ENCODE data around the gene ZNF507.
"Not testable (repeated sequence)": the region's sequence is repeated elsewhere in the genome, so short reads cannot be mapped to it uniquely, and the experiment has no call there.

The ZNF507 gene

DNA sequence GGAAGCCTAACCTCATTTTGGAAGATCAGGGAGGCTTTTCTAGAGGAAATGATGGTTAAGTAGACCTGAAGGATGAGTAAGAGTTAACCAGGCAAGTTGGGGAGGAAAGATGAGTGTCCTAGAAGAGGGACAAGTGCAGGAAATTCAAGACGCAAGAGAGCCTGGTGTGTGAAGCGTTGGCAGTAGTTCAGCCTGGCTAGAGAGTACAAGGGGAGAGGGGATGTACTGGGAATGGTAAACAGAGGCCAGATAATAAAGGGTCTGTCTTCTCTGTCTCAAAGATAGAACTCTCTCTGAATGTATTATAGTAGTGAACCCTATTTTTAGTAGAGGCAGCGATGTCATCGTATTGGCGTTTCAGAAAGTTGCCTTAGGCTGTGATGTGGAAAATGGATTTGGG is 69.8 kb downstream of the ZNF507 start:
- no peak for DNase-seq

DNA sequence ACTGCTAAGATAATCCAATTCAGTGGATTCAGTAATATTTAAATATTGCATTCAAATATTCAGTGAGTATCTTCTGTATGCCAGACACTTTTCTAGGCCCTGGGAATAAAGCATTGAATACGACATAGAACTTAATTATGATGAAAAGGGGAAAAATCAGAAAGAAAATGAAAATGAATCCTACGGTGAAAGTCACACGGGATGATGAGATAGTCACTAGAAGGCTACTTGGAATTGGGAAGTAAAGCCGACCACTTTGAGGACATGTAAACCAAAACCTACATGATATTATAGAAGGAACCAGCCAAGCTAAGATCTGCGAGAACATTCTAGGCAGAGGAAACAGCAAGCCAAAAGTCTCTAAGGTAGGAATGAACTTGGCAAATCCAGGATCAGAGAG is 70.3 kb downstream of the ZNF507 start:
- no peak for DNase-seq

DNA sequence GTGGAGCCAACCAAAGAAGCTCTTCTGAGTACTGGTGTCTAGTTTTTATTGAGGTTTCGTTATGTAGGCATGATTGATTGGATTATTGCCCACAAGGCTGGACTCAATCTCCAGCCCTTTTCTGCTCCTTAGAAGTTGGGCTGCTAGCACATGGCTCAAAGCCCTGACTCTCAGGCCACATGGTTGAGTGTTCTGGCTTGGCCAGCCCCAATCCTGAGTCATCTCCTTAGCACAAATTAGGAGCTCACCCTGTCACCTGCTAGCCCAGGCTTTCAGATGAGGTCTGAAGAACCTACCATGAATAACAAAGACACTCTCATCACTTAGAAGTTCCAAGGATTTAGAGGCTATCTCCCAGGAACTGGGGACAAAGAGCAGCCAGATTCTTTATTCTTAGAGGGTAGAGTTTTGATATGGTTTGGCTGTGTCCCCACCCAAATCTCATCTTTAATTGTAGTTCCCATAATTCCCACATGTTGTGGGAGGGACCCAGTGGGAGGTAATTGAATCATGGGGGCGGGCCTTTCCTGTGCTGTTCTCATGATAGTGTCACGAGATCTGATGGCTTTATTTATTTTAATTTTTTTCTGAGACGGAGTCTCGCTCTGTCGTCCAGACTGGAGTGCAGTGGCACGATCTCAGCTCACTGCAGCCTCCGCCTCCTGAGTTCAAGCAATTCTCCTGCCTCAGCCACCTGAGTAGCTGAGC is 71.5 kb downstream of the ZNF507 start:
- no peak for DNase-seq

DNA sequence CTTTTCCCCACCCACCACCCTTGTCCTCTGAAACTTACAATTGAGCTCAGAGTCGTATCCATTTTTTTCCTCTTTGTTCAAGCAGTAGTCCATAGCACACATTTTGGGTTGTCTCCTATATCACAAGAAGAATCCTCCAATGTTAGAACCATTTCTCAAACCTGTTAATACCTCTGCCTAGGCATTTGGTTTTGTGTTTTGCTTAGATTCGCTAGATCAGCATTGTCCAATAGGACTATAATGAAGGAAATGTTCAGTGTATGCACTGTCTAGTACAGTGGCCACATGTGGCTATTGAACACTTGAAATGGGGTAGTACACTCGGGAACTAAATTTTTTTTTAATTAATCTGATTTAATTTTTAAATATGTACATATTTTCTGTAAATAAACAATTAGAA is 72.7 kb downstream of the ZNF507 start:
- no peak for DNase-seq

DNA sequence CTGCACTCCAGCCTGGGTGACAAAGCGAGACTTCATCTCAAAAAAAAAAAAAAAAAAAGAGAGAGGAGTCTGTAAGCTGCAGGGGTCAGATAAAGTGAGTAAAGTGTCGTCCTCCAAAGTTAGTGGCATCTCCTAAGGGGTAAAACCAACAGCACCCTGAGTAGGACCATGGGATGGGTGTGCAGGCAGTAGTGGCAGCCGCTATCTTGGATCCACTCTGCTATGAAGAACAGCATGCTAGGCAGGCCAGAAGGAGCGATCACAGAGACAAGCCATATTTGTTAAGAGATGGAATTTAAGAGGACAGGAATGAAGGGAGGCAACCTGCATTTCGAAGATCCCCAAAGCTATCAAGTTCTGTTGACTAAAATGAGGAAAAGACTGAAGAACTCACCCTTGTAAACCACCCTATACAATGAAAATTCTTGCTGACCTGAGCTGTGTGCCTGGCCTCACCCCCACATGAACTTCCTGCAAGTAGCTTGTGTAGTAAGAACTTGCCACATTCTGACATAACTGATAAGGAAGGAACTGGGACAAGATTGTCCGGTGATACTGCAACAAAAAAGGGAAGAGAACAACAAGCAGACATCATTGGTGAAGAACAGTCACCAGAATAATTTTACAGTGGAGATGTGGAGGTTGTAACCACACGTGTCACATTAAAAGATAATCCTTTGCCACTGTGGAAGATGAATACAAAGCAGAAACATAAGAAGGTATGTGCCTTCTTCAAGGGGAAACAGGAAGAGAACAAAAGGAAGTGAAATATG is 76.4 kb downstream of the ZNF507 start:
- no peak for DNase-seq

DNA sequence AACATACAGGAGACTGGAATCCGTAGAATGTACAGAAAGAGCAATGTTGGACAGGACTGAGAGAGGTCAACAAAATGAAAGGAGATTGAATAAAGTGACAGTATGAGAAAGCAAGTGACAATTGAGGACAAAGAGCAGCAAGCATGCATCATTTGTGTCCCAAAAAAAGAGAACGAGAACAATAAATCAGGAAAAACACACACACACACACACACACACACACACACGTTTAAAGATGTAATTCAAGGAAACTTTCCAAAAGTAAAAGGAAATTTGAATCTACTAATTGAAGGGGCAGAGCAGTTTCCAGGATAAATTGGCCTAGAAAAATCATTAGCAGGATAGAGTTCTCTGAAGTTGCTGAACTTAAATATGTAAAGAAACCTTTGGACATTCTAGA is 77.0 kb downstream of the ZNF507 start:
- DNase-seq = no peak

DNA sequence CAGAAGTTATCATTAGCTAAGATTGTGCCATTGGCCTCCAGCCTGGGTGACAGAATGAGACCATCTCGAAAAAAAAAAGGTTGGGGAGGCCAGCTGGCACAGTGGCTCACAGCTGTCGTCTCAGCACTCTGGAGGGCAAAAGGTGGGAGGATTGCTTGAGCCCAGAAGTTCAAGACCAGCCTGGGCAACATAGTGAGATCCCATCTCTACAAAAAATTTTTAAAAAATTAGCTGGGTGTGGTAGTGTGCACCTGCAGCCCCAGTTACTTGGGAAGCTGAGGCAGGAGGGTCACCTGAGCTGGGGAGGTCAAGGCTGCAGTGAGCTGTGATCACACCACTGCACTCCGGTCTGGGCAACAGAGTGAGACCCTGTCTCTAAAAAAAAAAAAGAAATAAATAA is 78.5 kb downstream of the ZNF507 start:
- DNase-seq = not testable (repeated sequence)

DNA sequence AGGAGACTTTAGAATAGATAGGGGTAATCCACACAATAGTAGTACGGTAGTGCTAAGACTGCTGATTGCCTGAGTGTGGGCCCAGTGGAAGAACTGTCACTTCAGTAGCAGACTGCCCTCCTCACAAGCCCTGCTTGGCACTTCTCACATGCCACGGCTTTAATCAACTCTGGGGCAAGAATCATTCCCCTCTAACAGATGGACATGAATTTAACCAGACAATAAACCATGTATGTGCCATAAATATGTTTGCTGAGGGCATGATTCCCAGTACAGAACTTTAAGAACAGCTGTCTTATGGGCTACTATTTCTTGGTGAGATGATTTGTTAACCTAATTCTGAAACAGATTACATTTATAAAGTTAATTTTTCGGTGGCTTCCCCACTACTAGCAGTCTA is 82.1 kb downstream of the ZNF507 start:
- no peak for DNase-seq

DNA sequence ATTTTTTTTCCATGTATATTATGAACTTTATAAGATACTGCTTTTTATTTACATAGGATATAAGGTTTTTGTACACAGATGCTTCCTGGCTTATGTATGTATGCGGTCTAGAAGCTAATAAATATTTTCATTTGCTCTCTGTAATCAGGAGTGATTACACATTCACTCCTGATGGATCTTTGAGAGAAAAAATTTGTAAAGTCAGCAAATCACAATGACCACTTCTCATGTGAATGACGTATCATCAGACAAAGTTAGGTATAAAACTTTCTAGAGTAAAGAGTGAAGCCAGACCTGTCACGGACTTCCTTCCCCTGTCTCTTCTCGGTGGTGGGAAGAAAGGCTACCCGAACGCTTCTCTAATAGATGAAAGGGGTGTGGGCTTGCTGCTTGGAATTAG is 91.3 kb downstream of the ZNF507 start:
- DNase-seq = no peak

DNA sequence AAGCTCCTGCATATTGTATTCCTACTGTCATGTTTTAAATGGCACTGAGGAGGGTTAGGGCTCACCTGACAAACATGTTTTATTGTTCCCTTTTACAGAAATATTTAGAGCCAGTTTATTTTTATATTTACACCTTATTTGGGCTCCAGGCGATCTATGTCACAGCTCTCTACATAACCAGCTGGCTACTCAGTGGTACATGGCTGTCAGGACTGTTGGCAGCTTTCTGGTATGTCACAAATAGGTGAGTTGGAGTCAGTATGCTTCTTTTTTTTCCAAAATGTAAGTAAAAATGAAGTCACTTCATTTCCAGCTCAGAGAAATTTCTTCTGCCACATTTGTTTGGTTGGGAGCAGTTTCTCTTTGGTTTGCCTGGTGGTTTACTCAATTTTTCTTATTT is 91.7 kb downstream of the ZNF507 start:
- DNase-seq = no peak
